Measurements from ENCODE around the gene PDHB.

PDHB gene

GRCh38 chr3:58379351-58380073 lies 54.1 kb downstream of the PDHB start:
- H4K8ac ChIP-seq (ENCODE audit: low read depth, low read length): no peak overlapping the region
- no peak overlapping the region for H3K4me3 ChIP-seq (ENCODE audit: low read length in 2 of 2)
- H3K23ac ChIP-seq (ENCODE audit: low read depth, low read length, poor library complexity): no peak overlapping the region
- H3K9me3 ChIP-seq (replicated peaks in 1 of 2; ENCODE audit: control insufficient read depth in 2 of 2, insufficient read depth in 1 of 2, low read depth in 1 of 2, low read length in 2 of 2): no peaks in the 10 kb centered on the region
- no peaks in the 10 kb centered on the region for H3K27me3 ChIP-seq (ENCODE audit: control insufficient read depth in 3 of 3, insufficient read depth in 3 of 3, low read depth in 1 of 3, low read length in 3 of 3)
- no peak overlapping the region for H3K14ac ChIP-seq (ENCODE audit: low read length)
- H3K36me3 ChIP-seq (replicated peaks in 1 of 2; ENCODE audit: control insufficient read depth in 2 of 2, insufficient read depth in 2 of 2, low read length in 2 of 2): no peaks in the 10 kb centered on the region
- H3K4ac ChIP-seq (ENCODE audit: low read length): no peak overlapping the region
- H2AFZ ChIP-seq (ENCODE audit: low read length): no peak overlapping the region
- H3K18ac ChIP-seq (ENCODE audit: low read length): no peak overlapping the region
- no peaks in the 10 kb centered on the region for H3K4me1 ChIP-seq (ENCODE audit: control insufficient read depth in 2 of 2, insufficient read depth in 1 of 2, low read depth in 1 of 2, low read length in 2 of 2)
- H2AK5ac ChIP-seq (ENCODE audit: low read depth, low read length): no peak overlapping the region
- H2BK12ac ChIP-seq (ENCODE audit: low read length): no peak overlapping the region
- H2BK5ac ChIP-seq (ENCODE audit: low read length): no peak overlapping the region
- DNase-seq (ENCODE audit: low spot score): no peak
- H2BK15ac ChIP-seq (ENCODE audit: low read length): no peak overlapping the region
- H3K79me1 ChIP-seq (ENCODE audit: low read depth, low read length): no peaks in the 10 kb centered on the region
- H3K27ac ChIP-seq (replicated peaks; ENCODE audit: low read length): no peak overlapping the region
- no peak overlapping the region for H3K4me2 ChIP-seq (ENCODE audit: insufficient read depth, low read length, poor library complexity, severe bottlenecking)
- H3K9ac ChIP-seq (ENCODE audit: low read depth, low read length, poor library complexity): no peak overlapping the region
- H2BK120ac ChIP-seq (ENCODE audit: low read depth, low read length): no peak overlapping the region
- H4K91ac ChIP-seq (ENCODE audit: low read depth, low read length, poor library complexity): no peak overlapping the region
- no CpG with 5 or more reads among the region's 4 CpGs for WGBS, 2 donors (ENCODE audit: extremely low coverage in 2 of 2, insufficient read length in 2 of 2, insufficient replicate concordance in 1 of 2)

- Histone ChIP-seq H3K4me1 (ENCODE audit: control insufficient read depth in 2 of 2, insufficient read depth in 1 of 2, low read depth in 1 of 2, low read length in 2 of 2) (no peaks in the 10 kb centered on the region), H2BK15ac (ENCODE audit: low read length) (no peak overlapping the region), H3K27ac (replicated peaks; ENCODE audit: low read length) (no peak overlapping the region), H4K8ac (ENCODE audit: low read depth, low read length) (no peak overlapping the region), H2AK5ac (ENCODE audit: low read depth, low read length) (no peak overlapping the region), H3K23ac (ENCODE audit: low read depth, low read length, poor library complexity) (no peak overlapping the region), H3K4ac (ENCODE audit: low read length) (no peak overlapping the region), H2AFZ (ENCODE audit: low read length) (no peak overlapping the region), H3K4me2 (ENCODE audit: insufficient read depth, low read length, poor library complexity, severe bottlenecking) (no peak overlapping the region), H4K91ac (ENCODE audit: low read depth, low read length, poor library complexity) (no peak overlapping the region), H2BK5ac (ENCODE audit: low read length) (no peak overlapping the region), H3K4me3 (ENCODE audit: low read length in 2 of 2) (no peak overlapping the region), H3K79me1 (ENCODE audit: low read depth, low read length) (no peaks in the 10 kb centered on the region), H2BK12ac (ENCODE audit: low read length) (no peak overlapping the region), H2BK120ac (ENCODE audit: low read depth, low read length) (no peak overlapping the region), H3K36me3 (replicated peaks in 1 of 2; ENCODE audit: control insufficient read depth in 2 of 2, insufficient read depth in 2 of 2, low read length in 2 of 2) (no peaks in the 10 kb centered on the region), H3K18ac (ENCODE audit: low read length) (no peak overlapping the region), H3K9ac (ENCODE audit: low read depth, low read length, poor library complexity) (no peak overlapping the region), H3K9me3 (replicated peaks in 1 of 2; ENCODE audit: control insufficient read depth in 2 of 2, insufficient read depth in 1 of 2, low read depth in 1 of 2, low read length in 2 of 2) (no peaks in the 10 kb centered on the region), H3K27me3 (ENCODE audit: control insufficient read depth in 3 of 3, insufficient read depth in 3 of 3, low read depth in 1 of 3, low read length in 3 of 3) (no peaks in the 10 kb centered on the region), H3K14ac (ENCODE audit: low read length) (no peak overlapping the region)
- no peak for DNase-seq (ENCODE audit: low spot score)
- WGBS, 2 donors (ENCODE audit: extremely low coverage in 2 of 2, insufficient read length in 2 of 2, insufficient replicate concordance in 1 of 2): no CpG with 5 or more reads among the region's 4 CpGs
These were observed 55.9 kb downstream of the PDHB start for GRCh38 chr3:58377750-58378149.
